ENCODE measurements around the gene RARB. TPM values are rescaled to one million over a fixed set of nuclear protein-coding genes. Genes with fewer than 3 reads are reported as not detected.

Gene RARB
- total and polyA plus RNA-seq, 10 donors, result 1.5 to 13.0 (median 7.5) TPM

- Histone ChIP-seq H3K27me3 (replicated peaks in 1 of 7) (no peaks in the 10 kb centered on the region), H3K27ac (no peak overlapping the region), H3K4me3 (no peak overlapping the region), H3K9me3 (peaks cover 0 to 15% (median 7%) of the 10 kb centered on the region in 8 donors), H3K4me1 (peaks cover 0 to 2% (median 0%) of the 10 kb centered on the region in 6 donors), H3K36me3 (no peaks in the 10 kb centered on the region)
- 84 to 95% (median 91%) methylated on average over 3 of the region's 3 CpGs for WGBS, 5 donors
- intact Hi-C loops (cut with DNase I; ENCODE audit: low total_unique reads), result no loop called here
- DNase-seq, result no peak
- TF ChIP-seq POLR2A (IDR thresholded peaks at IDR 0.05) (no peak), POLR2AphosphoS5 (IDR thresholded peaks at IDR 0.05) (no peak), CTCF (IDR thresholded peaks at IDR 0.05 in 8 of 11, conservative IDR thresholded peaks at IDR 0.05 in 3 of 11) (no peak)
Measured at GRCh38 chr3:25390605-25391004, 37.5 kb upstream of the RARB start.

GRCh38 chr3:25396251-25396650 lies 31.8 kb upstream of the RARB start:
- Histone ChIP-seq H3K27ac (no peak overlapping the region), H3K27me3 (replicated peaks in 1 of 7) (no peaks in the 10 kb centered on the region), H3K36me3 (no peaks in the 10 kb centered on the region), H3K4me3 (no peak overlapping the region), H3K4me1 (no peaks in the 10 kb centered on the region), H3K9me3 (peaks cover 0 to 15% (median 7%) of the 10 kb centered on the region in 8 donors)
- TF ChIP-seq POLR2A (IDR thresholded peaks at IDR 0.05), result no peak
- TF ChIP-seq POLR2AphosphoS5 (IDR thresholded peaks at IDR 0.05), result no peak
- TF ChIP-seq CTCF (IDR thresholded peaks at IDR 0.05 in 8 of 11, conservative IDR thresholded peaks at IDR 0.05 in 3 of 11), result no peak
- intact Hi-C loops (cut with DNase I; ENCODE audit: low total_unique reads), result no loop called here
- 76 to 87% (median 82%) methylated on average over 1 to 2 of the region's 2 CpGs for WGBS, 5 donors
- DNase-seq, result no peak

GRCh38 chr3:25396686-25397085 lies 31.4 kb upstream of the RARB start:
- no peak overlapping the region for H3K27ac ChIP-seq
- DNase-seq, result no peak
- H3K9me3 ChIP-seq, result peaks cover 0 to 11% (median 5%) of the 10 kb centered on the region in 8 donors
- no peaks in the 10 kb centered on the region for H3K27me3 ChIP-seq (replicated peaks in 1 of 7)
- H3K36me3 ChIP-seq, result no peaks in the 10 kb centered on the region
- 78 to 90% (median 84%) methylated on average over 4 of the region's 4 CpGs for WGBS, 5 donors
- no peak overlapping the region for H3K4me3 ChIP-seq
- intact Hi-C loops (cut with DNase I; ENCODE audit: low total_unique reads), result no loop called here
- no peaks in the 10 kb centered on the region for H3K4me1 ChIP-seq
- TF ChIP-seq POLR2AphosphoS5 (IDR thresholded peaks at IDR 0.05) (no peak), CTCF (IDR thresholded peaks at IDR 0.05 in 8 of 11, conservative IDR thresholded peaks at IDR 0.05 in 3 of 11) (no peak), POLR2A (IDR thresholded peaks at IDR 0.05) (no peak)

- TF ChIP-seq CTCF (IDR thresholded peaks at IDR 0.05 in 8 of 11, conservative IDR thresholded peaks at IDR 0.05 in 3 of 11), result no peak
- TF ChIP-seq POLR2AphosphoS5 (IDR thresholded peaks at IDR 0.05), result no peak
- TF ChIP-seq POLR2A (IDR thresholded peaks at IDR 0.05), result no peak
- H3K27me3 ChIP-seq (replicated peaks in 1 of 7), result no peaks in the 10 kb centered on the region
- intact Hi-C loops (cut with DNase I; ENCODE audit: low total_unique reads), result no loop called here
- whole genome bisulfite sequencing, 5 donors, result 82 to 86% (median 84%) methylated on average over 2 of the region's 2 CpGs
- no peaks in the 10 kb centered on the region for H3K4me1 ChIP-seq
- H3K9me3 ChIP-seq, result peaks cover 0 to 7% (median under 1%) of the 10 kb centered on the region in 8 donors
- no peak overlapping the region for H3K27ac ChIP-seq
- no peaks in the 10 kb centered on the region for H3K36me3 ChIP-seq
- DNase-seq, result no peak
- H3K4me3 ChIP-seq, result no peak overlapping the region
Measured at GRCh38 chr3:25397150-25397549, 30.9 kb upstream of the RARB start.
